IPS-NIHi7 (cell line): Measurements from ENCODE around the gene INO80B.
"Not testable (repeated sequence)": the region's sequence is repeated elsewhere in the genome, so short reads cannot be mapped to it uniquely, and the experiment has no call there.

ENCODE experiments used
- DNase-seq: peaks from one replicate; pipeline ENCODE4 v3.0.0; 2012; ENCODE audit warnings: mixed read lengths; ENCODE audit errors: extremely low spot score

The INO80B gene

GRCh38 chr2:74454654-74455511 lies at the start of gene INO80B:
INO80B (plus strand) TSS chr2:74455087; CDS start chr2:74455117, 30 bp downstream.
- DNase-seq = peak; percentile 79

- DNase-seq = no peak
Observed at GRCh38 chr2:74406035-74406434, 48.9 kb upstream of the INO80B start.

- DNase-seq = no peak
Observed at GRCh38 chr2:74407682-74408081, 47.2 kb upstream of the INO80B start.

DNA sequence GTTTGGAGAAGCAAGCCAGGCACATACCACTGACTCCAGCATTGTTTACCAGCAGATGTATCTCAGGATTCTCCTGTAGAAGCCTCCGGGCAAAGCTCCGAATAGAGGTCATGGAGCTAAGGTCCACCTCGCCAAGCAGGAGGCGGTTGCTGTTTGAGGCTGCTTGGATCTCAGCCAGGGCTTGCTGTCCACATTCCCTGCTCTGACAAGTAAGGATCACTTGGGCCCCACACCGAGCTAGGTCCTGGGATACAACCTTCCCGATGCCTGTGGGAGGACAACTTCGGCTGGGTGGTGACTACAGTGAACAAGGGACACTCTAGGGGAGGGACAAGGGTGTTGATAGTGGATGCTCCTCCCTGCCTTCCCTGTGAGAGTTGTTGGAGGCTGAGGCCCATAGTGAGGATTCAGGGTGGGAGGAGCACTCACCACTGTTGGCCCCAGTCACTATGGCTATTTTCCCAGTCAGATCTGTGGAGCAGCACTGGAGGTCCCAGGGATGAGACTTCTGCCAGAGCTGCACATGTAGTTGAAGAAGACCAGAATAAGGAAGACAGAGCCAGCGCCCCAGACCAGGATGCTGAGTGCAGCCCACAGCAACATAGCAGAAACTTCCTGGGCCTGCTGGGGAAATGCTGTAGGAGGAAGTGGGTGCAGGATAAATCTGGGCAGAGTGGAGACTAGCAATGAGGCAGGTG lies 41.7 kb upstream of the INO80B start:
- no peak for DNase-seq

DNA sequence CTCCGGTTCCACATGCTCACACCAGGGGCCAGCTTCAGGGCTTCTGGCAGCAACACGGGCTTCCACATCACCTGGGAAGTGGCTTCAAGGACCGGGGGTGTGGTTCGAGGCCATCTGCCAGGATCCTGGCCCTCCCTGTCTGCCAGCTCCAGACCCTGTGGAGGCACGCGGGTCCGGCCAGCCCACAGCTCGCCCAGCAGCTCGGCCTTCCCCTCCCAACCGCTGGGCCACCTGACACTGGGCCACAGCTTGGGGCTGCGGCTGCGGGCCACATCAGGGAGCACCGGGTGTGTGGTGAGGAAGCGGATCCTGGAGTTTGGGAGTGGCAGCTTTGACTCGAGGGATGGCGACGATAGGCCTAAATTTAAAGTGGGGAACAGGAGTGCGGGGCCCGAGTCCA lies 40.4 kb upstream of the INO80B start:
- no peak for DNase-seq

DNA sequence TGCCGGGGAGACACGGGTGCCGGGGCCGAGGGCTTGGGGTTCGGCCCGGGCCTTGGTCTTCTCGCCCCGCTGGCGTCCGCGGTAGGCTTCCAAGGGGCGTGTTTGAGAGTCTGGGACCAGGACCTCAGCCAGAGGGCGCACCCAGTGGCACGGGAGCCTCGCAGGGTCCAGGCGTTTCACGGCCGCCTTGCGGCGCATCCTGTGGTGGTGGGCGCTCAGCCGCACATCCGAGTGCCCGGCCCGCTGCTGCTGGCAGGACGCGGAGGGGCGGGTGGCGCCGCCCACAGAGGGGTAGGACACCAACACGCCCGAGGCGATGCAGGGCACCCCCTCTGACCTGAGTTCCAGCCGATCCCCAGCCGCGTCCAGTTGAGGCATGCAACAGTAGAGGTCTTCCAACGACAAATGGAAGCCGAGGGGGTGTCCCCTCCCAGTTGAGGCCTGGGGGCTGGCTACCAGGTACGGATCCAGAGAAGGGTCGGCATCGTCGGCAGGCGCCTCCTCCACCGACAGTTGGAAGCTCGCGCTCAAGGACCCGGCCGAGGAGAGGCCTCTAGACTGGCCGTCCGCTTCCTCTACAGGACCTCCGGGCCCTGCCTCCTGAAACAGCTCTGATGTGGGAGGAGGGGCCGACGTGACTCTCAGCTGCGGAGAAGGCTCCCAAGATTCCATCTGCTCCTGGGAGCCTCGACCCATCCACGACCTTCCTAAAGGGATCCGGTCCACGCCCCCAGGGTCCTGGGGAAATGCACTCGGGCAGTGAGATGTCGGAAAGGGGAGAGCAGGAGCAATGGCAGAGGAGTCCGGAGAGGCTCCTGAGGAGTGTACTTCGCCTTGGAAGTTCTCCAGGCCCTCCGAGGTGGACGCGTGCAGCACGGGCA lies 39.8 kb upstream of the INO80B start:
- peak; percentile 50 for DNase-seq

- DNase-seq = peak; percentile 68
Observed at GRCh38 chr2:74415762-74416395, 39.0 kb upstream of the INO80B start.

DNA sequence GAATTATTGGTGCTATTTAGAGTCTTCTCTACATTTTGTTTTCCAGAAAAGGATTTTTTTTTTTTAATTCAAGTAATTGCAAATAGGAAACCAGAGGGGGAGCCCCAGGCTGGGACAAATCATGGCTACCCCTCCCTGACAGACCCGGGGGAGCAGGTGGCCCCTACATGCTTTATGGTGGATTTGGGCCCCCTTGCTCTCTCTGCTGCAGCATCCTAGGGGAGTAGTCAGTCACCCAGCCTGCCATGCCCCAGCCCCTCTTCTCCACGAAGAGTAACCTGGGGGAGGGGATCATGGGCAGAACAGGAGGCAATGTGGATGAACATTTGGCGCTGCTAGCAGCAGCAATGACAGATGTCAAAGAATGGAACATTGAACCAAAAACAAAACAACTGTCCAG lies 38.1 kb upstream of the INO80B start:
- DNase-seq = no peak

- DNase-seq = no peak
Observed at GRCh38 chr2:74417197-74417596, 37.7 kb upstream of the INO80B start.

DNA sequence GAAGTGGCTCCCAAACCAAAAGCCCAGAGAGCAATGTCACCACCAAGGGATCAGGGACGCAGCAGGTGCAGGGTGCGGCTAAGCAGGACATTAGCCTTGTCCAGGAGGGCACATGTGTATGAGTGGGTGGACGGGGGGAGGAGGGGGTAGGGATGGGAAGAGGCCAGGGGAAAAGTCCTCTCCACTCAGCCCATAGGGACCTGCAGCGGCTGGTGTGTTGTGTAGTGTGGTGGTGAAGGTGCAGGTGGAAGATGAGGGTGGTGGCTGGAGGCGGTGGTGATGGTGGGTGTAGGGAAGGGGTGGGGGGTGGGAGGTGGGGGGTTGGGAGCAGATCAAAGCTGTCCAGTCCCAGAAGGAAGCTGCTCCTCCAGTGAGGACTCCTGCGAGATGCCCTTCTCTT lies 37.1 kb upstream of the INO80B start:
- no peak for DNase-seq

GRCh38 chr2:74418312-74418711 lies 36.6 kb upstream of the INO80B start:
- no peak for DNase-seq

DNA sequence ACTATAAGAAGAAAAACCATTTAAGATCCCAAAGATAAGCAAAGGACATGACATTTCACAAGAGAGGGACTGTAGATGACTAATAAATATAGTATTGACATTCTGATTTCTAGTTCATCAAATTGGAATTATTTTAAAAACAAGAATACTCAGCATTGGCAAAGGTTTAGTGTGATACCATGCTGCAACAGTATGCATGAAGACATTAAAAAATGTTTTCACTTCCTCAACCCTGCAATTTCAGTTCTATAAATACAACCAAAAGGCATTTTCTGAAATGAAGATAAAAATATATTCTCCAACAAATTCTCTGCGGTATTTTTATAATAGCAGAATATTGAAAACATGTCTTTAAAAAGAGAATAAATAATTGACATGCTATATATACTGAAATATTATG lies 35.5 kb upstream of the INO80B start:
- no peak for DNase-seq

DNA sequence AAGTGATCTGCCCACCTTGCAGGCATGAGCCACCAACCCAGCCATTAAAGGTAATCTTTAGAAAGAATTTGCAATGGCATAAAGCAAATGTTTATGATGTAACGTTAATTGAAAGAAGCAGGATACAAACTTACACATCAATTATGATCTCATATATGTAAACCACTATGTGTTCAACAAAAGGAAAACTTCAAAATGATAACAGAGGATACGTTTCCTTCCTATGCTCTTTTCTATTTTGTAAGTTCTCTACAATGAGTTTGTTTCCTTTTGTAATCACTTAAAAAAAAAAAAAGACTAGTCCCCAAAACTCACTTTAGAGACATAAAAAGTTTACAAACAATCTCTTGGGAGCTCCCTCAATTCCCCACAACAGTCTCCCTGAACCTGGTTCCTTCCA lies 34.9 kb upstream of the INO80B start:
- DNase-seq = no peak

GRCh38 chr2:74420443-74421103 lies 34.3 kb upstream of the INO80B start:
- not testable (repeated sequence) for DNase-seq

- peak; percentile 94 for DNase-seq
Observed at GRCh38 chr2:74421221-74421870, 33.5 kb upstream of the INO80B start, which contains the start of the genes C2orf81 and WDR54. C2orf81 (minus strand) TSS chr2:74421619; CDS start chr2:74421560, 59 bp downstream. WDR54 (plus strand) TSS chr2:74421730; CDS start chr2:74422154, 424 bp downstream.

DNA sequence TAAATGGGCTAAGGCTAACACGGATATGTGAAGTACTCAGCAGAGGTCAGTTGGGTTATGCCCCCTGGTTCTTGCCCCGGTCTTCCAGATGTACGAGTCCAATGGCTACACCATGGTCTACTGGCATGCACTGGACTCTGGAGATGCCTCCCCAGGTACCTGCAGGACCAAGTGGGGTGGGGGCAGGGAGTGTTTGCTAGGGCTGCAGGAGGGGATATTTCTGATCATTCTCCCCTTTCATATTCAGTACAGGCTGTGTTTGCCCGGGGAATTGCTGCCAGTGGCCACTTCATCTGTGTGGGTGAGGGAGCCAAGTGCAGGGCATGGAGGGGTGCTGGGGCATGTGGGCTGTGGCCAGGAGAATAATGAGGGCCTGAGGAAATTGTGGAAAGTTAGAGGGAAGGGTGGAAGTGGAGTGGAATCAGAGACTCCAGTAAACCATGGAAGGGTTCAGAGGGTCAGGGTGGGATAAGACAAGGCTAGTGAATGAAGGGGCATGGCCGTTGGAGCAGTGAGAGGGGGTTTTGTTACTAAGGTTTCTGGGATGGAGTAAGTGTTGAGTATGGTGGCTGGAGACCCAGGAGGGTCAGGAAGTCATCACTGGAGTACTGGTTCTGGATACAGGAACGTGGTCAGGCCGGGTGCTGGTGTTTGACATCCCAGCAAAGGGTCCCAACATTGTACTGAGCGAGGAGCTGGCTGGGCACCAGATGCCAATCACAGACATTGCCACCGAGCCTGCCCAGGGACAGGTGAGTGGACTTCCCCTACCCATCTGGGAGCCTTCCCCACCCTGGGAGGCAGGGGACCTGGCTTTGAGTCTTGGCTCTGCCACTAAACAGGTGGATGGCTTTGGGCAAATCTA lies 31.4 kb upstream of the INO80B start:
- DNase-seq = no peak

- no peak for DNase-seq
Observed at GRCh38 chr2:74424139-74424992, 30.5 kb upstream of the INO80B start.

DNA sequence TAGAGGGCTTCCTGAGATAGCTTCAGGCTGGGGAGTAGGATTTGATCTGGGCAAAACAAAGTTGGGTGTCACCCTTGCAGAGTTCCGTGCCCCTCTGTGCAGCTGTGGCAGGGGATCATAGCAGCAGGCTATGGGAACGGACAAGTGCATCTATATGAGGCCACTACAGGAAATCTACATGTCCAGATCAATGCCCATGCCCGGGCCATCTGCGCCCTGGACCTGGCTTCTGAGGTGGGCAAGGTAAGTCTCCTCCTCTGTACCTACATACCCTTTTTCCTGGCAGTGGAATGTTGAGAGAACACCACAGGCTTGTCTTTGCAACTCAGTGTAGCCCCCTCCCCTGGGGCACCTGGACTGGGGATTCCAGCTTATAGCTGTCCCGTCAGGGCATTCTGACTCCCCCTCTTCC lies 29.9 kb upstream of the INO80B start:
- no peak for DNase-seq
